ENCODE results near the gene DPF1. TPM values are rescaled to one million over a fixed set of nuclear protein-coding genes. Genes with fewer than 3 reads are reported as not detected.

Gene DPF1
- total RNA-seq, 4 donors from 2014 or later, result not detected

DNA sequence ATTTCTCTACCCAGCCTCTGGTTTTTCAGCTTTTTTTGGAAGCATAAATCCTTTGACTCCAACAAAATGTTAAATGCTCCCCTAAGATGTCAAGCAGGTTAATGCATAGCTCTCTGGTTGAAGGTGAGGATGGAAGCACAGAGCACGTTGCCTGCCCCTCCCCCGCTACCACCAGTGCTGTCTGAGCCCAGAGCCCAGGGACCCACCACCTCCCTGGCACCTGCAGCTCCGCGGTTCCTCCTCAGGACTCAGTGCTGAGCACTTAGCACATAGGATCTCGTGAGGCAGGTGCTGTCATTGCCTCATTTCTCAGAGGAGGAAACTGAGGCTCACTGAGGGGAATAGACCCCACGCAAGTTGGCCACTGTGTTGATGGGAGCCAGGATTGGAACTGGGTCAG is 48.6 kb downstream of the DPF1 start:
- intact Hi-C loops (cut with DNase I; ENCODE audit: low total_unique reads) (no loop called here), in situ Hi-C loops (cut with MboI; ENCODE audit: low pct_ligation_motif_present in 1 of 4, low pct_unique_long_range_greater_than_20kb in 1 of 4, low sequenced_read_pairs in 3 of 4) (no loop called here)
- Histone ChIP-seq H3K4me1 (no peaks in the 10 kb centered on the region), H3K4me3 (no peak overlapping the region), H3K27me3 (no peaks in the 10 kb centered on the region), H3K9me3 (peaks cover 10 to 11% of the 10 kb centered on the region in 2 donors), H3K36me3 (peaks cover 0 to 10% (median 5%) of the 10 kb centered on the region in 4 donors), H3K27ac (no peak overlapping the region)
- WGBS, 2 donors (ENCODE audit: low coverage in 1 of 2), result 93% methylated on average over 6 of the region's 6 CpGs; no CpG with 5 or more reads in 1 of the 2 donors
- TF ChIP-seq, protein P1, sequence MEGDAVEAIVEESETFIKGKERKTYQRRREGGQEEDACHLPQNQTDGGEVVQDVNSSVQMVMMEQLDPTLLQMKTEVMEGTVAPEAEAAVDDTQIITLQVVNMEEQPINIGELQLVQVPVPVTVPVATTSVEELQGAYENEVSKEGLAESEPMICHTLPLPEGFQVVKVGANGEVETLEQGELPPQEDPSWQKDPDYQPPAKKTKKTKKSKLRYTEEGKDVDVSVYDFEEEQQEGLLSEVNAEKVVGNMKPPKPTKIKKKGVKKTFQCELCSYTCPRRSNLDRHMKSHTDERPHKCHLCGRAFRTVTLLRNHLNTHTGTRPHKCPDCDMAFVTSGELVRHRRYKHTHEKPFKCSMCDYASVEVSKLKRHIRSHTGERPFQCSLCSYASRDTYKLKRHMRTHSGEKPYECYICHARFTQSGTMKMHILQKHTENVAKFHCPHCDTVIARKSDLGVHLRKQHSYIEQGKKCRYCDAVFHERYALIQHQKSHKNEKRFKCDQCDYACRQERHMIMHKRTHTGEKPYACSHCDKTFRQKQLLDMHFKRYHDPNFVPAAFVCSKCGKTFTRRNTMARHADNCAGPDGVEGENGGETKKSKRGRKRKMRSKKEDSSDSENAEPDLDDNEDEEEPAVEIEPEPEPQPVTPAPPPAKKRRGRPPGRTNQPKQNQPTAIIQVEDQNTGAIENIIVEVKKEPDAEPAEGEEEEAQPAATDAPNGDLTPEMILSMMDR (IDR thresholded peaks at IDR 0.05), result no peak
- no peak for TF ChIP-seq EP300 (IDR thresholded peaks at IDR 0.05; ENCODE audit: low read depth)
- TF ChIP-seq POLR2AphosphoS5 (IDR thresholded peaks at IDR 0.05), result no peak
- TF ChIP-seq POLR2A (IDR thresholded peaks at IDR 0.05), result no peak
- no peak for DNase-seq

DNA sequence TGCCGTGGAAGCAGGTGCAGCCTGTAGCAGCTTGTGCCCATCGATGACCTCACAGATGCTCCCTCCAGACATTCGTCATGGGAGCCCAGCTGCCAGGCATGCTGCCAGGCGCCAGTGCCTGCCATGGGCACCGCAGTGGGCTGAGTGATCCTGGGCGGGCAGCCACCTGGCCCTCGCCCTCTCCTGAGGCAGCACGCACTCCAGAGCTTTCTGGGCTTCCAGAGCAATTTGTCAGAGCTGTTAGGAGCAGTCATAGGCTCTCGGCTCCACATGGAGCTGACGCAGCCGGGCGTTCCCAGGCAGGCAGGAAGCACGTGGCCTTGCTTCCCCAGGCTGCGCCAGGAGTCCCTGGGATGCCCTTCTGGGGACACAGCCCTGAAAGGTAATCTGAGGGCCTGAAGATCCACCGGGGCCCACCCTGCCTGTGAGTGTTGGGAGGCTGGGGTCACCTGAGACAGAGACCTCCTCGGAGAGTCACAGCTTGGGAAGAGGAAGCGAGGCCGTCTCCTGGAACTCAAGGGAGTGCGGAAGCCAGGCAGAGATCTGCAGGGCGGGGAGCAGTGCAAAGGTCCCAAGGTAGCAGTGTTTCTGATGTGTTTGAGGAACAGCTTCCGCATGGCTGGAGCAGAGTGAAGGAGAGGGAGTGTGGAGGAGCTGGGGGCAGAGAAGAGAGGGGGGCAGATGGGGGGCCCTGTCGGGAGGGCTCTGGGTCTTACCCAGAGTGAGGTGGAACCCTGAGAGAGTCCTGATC is 50.6 kb downstream of the DPF1 start:
- Histone ChIP-seq H3K9me3 (no peaks in the 10 kb centered on the region), H3K4me3 (no peak overlapping the region), H3K36me3 (peaks cover 0 to 6% (median 2%) of the 10 kb centered on the region in 4 donors), H3K4me1 (no peaks in the 10 kb centered on the region), H3K27ac (no peak overlapping the region), H3K27me3 (no peaks in the 10 kb centered on the region)
- 88 to 100% methylated on average over 1 to 19 of the region's 22 CpGs for WGBS, 2 donors (ENCODE audit: low coverage in 1 of 2)
- intact Hi-C loops (cut with DNase I; ENCODE audit: low total_unique reads), result no loop called here
- DNase-seq, result no peak
- TF ChIP-seq EP300 (IDR thresholded peaks at IDR 0.05; ENCODE audit: low read depth) (no peak), POLR2AphosphoS5 (IDR thresholded peaks at IDR 0.05) (no peak), POLR2A (IDR thresholded peaks at IDR 0.05) (no peak)
- TF ChIP-seq, protein P1 (IDR thresholded peaks at IDR 0.05), result no peak
- in situ Hi-C loops (cut with MboI; ENCODE audit: low pct_ligation_motif_present in 1 of 4, low pct_unique_long_range_greater_than_20kb in 1 of 4, low sequenced_read_pairs in 3 of 4), result no loop called here

DNA sequence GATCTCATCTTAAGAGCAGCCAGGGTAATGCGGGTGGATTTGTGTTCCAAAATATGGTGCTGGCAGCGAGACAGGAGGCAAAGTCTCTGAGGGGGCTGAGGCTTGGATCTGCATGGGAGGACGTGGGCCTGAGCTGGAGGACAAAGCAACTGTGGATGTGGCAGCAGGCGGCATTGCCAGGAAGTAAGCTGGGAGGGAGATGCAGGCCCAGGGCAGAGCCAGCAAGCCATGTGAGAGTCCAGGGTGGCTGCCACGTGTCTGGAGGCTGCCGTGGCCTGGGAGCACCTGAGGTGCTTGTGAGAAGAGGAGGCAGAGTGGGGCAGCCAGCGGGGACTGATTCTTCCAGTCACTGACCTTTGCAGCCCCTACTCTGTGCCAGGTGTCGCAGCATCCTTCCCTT is 52.0 kb downstream of the DPF1 start:
- in situ Hi-C loops (cut with MboI; ENCODE audit: low pct_ligation_motif_present in 1 of 4, low pct_unique_long_range_greater_than_20kb in 1 of 4, low sequenced_read_pairs in 3 of 4) (no loop called here), intact Hi-C loops (cut with DNase I; ENCODE audit: low total_unique reads) (no loop called here)
- no peak for TF ChIP-seq POLR2A (IDR thresholded peaks at IDR 0.05)
- H3K4me1 ChIP-seq, result no peaks in the 10 kb centered on the region
- H3K27ac ChIP-seq, result no peak overlapping the region
- H3K36me3 ChIP-seq, result peaks cover 0 to 16% (median 5%) of the 10 kb centered on the region in 4 donors
- no peaks in the 10 kb centered on the region for H3K27me3 ChIP-seq
- WGBS, 2 donors (ENCODE audit: low coverage in 1 of 2), result 84 to 93% methylated on average over 7 to 8 of the region's 8 CpGs
- no peak overlapping the region for H3K4me3 ChIP-seq
- DNase-seq, result no peak
- no peaks in the 10 kb centered on the region for H3K9me3 ChIP-seq

DNA sequence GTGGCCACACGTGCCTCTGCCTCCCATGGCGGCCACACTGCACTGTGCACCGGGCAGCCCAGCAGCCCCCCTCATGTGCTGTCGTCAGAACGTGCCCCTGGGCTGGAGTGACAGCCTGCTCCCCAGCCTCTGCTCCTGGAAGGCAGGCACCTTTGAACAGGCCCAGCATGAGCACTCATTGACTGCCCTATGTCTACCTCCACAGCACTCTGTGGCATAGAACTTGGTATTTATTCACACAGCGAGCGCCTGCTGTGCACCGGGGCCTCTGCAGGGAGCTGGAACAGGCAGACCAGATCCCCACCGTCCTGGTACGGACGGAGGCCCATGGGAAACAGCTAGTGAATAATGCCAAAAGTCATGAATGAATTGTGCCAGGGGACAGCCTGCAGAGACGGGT is 53.7 kb downstream of the DPF1 start:
- Histone ChIP-seq H3K4me3 (no peak overlapping the region), H3K4me1 (no peaks in the 10 kb centered on the region), H3K27me3 (no peaks in the 10 kb centered on the region), H3K27ac (no peak overlapping the region), H3K36me3 (peaks cover 0 to 27% (median 11%) of the 10 kb centered on the region in 4 donors), H3K9me3 (no peaks in the 10 kb centered on the region)
- WGBS, 2 donors (ENCODE audit: low coverage in 1 of 2), result 92 to 93% methylated on average over 10 to 12 of the region's 12 CpGs
- intact Hi-C loops (cut with DNase I; ENCODE audit: low total_unique reads), result no loop called here
- no peak for TF ChIP-seq EP300 (IDR thresholded peaks at IDR 0.05; ENCODE audit: low read depth)
- TF ChIP-seq POLR2A (IDR thresholded peaks at IDR 0.05), result no peak
- TF ChIP-seq, protein P1 (IDR thresholded peaks at IDR 0.05), result no peak
- TF ChIP-seq POLR2AphosphoS5 (IDR thresholded peaks at IDR 0.05), result no peak
- in situ Hi-C loops (cut with MboI; ENCODE audit: low pct_ligation_motif_present in 1 of 4, low pct_unique_long_range_greater_than_20kb in 1 of 4, low sequenced_read_pairs in 3 of 4), result no loop called here
- DNase-seq, result no peak
